Measurements from ENCODE around the gene PRRX2. TPM values are rescaled to one million over a fixed set of nuclear protein-coding genes. Genes with fewer than 3 reads are reported as not detected.

PRRX2 gene
- total and polyA plus RNA-seq, 2 of the 13 experiments (the other 11 are each of a cell fraction or from before 2014, with no cell fraction given): 0.05 TPM; not detected in 1

DNA sequence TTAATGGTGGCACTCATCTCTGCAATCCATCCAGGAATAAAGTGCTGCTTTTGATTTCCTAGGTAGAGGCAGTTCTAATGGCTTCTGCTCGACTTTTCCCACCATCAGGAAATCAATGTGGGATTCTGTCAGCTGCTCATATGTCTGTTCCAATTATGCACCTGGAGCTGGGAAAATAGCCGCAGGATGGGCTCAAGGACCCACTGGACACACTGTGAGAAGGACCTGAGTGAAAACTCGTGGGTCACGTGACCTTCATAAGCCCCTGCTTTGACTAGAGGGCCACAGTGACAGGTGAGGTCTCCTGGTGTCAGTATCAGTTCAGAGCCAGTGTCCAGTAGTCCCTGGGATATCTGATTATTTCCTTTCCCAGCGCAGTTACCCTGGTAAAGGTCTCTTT, 105.3 kb downstream of the PRRX2 start:
- Histone ChIP-seq H3K4me2 (ENCODE audit: low read depth, low read length) (no peak overlapping the region), H3K27me3 (ENCODE audit: control insufficient read depth in 1 of 2, insufficient read depth in 2 of 2, low read length in 2 of 2) (peaks cover 0 to 12% of the 10 kb centered on the region in 2 experiments; a peak in 2 of 5 replicates), H3K4me1 (ENCODE audit: insufficient read depth, low read length) (peaks cover 13% of the 10 kb centered on the region), H2AFZ (ENCODE audit: low read length) (no peak overlapping the region), H3K79me2 (ENCODE audit: insufficient read depth, low read length) (no peaks in the 10 kb centered on the region), H3K27ac (ENCODE audit: extremely low read length, insufficient read depth, low read length) (no peak overlapping the region), H4K20me1 (ENCODE audit: insufficient read depth, low read length) (no peaks in the 10 kb centered on the region), H3K4me3 (replicated peaks in 1 of 3; ENCODE audit: insufficient read depth in 1 of 3, low read depth in 2 of 3, low read length in 3 of 3) (no peak overlapping the region), H3K36me3 (replicated peaks in 1 of 2; ENCODE audit: control insufficient read depth in 1 of 2, insufficient read depth in 2 of 2, low read length in 2 of 2) (no peaks in the 10 kb centered on the region), H3K9ac (ENCODE audit: insufficient read depth, low read depth, low read length) (no peak overlapping the region), H3K9me3 (ENCODE audit: low read length) (no peaks in the 10 kb centered on the region)
- ChIA-PET CTCF (ENCODE audit: low intra/inter-chr PET ratio, low total read pairs) (no interaction called here), POLR2A (no interaction called here)
- in situ Hi-C loops (cut with HindIII; ENCODE audit: extremely low pct_ligation_motif_present, low pct_unique_long_range_greater_than_20kb): no loop called here
- ATAC-seq (no peak), FAIRE-seq (no peak), DNase-seq (ENCODE audit: low spot score) (no peak)
- 27% methylated on average over 5 of the region's 5 CpGs for WGBS (ENCODE audit: low lambda C conversion rate)
- TF ChIP-seq USF2 (IDR thresholded peaks at IDR 0.05; ENCODE audit: low read depth, low read length): peak; percentile 51
- no peak for TF ChIP-seq USF2 (CRISPR knock-in tag; IDR thresholded peaks at IDR 0.05; ENCODE audit: borderline replicate concordance)
- TF ChIP-seq RAD51 (IDR thresholded peaks at IDR 0.05; ENCODE audit: borderline replicate concordance): peak; percentile 72; the same call in 1 of the 2 replicates
- TF ChIP-seq NR3C1 (CRISPR knock-in tag; IDR thresholded peaks at IDR 0.05): no peak
- no peak for TF ChIP-seq NFAT5 (CRISPR knock-in tag; IDR thresholded peaks at IDR 0.05)
- TF ChIP-seq, protein P1, sequence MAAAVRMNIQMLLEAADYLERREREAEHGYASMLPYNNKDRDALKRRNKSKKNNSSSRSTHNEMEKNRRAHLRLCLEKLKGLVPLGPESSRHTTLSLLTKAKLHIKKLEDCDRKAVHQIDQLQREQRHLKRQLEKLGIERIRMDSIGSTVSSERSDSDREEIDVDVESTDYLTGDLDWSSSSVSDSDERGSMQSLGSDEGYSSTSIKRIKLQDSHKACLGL (CRISPR knock-in tag; IDR thresholded peaks at IDR 0.05): no peak
- intact Hi-C loops (cut with micrococcal nuclease; ENCODE audit: unreplicated experiment): no loop called here
- no TSS peak for BruUV-seq (replicated peaks)

Other genes starting within 250 kb of the PRRX2 start
- gene C9orf50, start 44.5 kb upstream of the PRRX2 start, total RNA-seq (2016; rRNA removed; fragmentation: Illumina TruSeq; extraction: Trizol): not detected in 2 replicates
- not detected in 2 replicates for gene C9orf50, start 44.5 kb upstream of the PRRX2 start, polyA plus RNA-seq (2011; rRNA removed)
- gene NTMT1, start 39.5 kb upstream of the PRRX2 start, total RNA-seq (2016; rRNA removed; fragmentation: Illumina TruSeq; extraction: Trizol): 51.0 and 53.8 TPM in 2 replicates
- 49.1 and 52.7 TPM in 2 replicates for gene NTMT1, start 39.5 kb upstream of the PRRX2 start, polyA plus RNA-seq (2011; rRNA removed)
- gene ASB6, start 23.5 kb upstream of the PRRX2 start, total RNA-seq (2016; rRNA removed; fragmentation: Illumina TruSeq; extraction: Trizol): 8.2 and 8.3 TPM in 2 replicates
- 8.4 and 10.8 TPM in 2 replicates for gene ASB6, start 23.5 kb upstream of the PRRX2 start, polyA plus RNA-seq (2011; rRNA removed)
- 0.07 TPM in 1 of 2 replicates, not detected in the other for gene PTGES, start 87.4 kb downstream of the PRRX2 start, total RNA-seq (2016; rRNA removed; fragmentation: Illumina TruSeq; extraction: Trizol)
- not detected in 2 replicates for gene PTGES, start 87.4 kb downstream of the PRRX2 start, polyA plus RNA-seq (2011; rRNA removed)
- 8.2 and 18.1 TPM in 2 replicates for gene TOR1B, start 137.5 kb downstream of the PRRX2 start, total RNA-seq (2016; rRNA removed; fragmentation: Illumina TruSeq; extraction: Trizol)
- 21.3 and 22.8 TPM in 2 replicates for gene TOR1B, start 137.5 kb downstream of the PRRX2 start, polyA plus RNA-seq (2011; rRNA removed)
- gene TOR1A, start 158.5 kb downstream of the PRRX2 start, total RNA-seq (2016; rRNA removed; fragmentation: Illumina TruSeq; extraction: Trizol): 18.6 and 31.6 TPM in 2 replicates
- gene TOR1A, start 158.5 kb downstream of the PRRX2 start, polyA plus RNA-seq (2011; rRNA removed): 39.6 and 41.4 TPM in 2 replicates
- 35.5 and 49.0 TPM in 2 replicates for gene C9orf78, start 169.6 kb downstream of the PRRX2 start, total RNA-seq (2016; rRNA removed; fragmentation: Illumina TruSeq; extraction: Trizol)
- gene C9orf78, start 169.6 kb downstream of the PRRX2 start, polyA plus RNA-seq (2011; rRNA removed): 14.7 and 18.4 TPM in 2 replicates
- gene USP20, start 169.8 kb downstream of the PRRX2 start, total RNA-seq (2016; rRNA removed; fragmentation: Illumina TruSeq; extraction: Trizol): 2.9 and 4.4 TPM in 2 replicates
- gene USP20, start 169.8 kb downstream of the PRRX2 start, polyA plus RNA-seq (2011; rRNA removed): 5.9 and 8.7 TPM in 2 replicates

Data from HepG2 (cell line).